ENCODE results near the gene NFATC2.

The NFATC2 gene

GRCh38 chr20:51512645-51513044 is 29.9 kb downstream of the NFATC2 start:
- DNase-seq = no peak

- no peak for DNase-seq
These were observed 30.5 kb downstream of the NFATC2 start for GRCh38 chr20:51511861-51512619.

GRCh38 chr20:51510936-51511605 is 31.4 kb downstream of the NFATC2 start:
- DNase-seq = no peak

GRCh38 chr20:51510169-51510568 is 32.4 kb downstream of the NFATC2 start:
- DNase-seq = no peak

- DNase-seq = no peak
These were observed 33.3 kb downstream of the NFATC2 start for GRCh38 chr20:51509208-51509607.

GRCh38 chr20:51508780-51509179 is 33.7 kb downstream of the NFATC2 start:
- no peak for DNase-seq

GRCh38 chr20:51508158-51508557 is 34.4 kb downstream of the NFATC2 start:
- DNase-seq = no peak

GRCh38 chr20:51507216-51508036 is 35.1 kb downstream of the NFATC2 start:
- no peak for DNase-seq

GRCh38 chr20:51506527-51507215 is 35.8 kb downstream of the NFATC2 start:
- no peak for DNase-seq

GRCh38 chr20:51505566-51505965 is 37.0 kb downstream of the NFATC2 start:
- DNase-seq = no peak

- DNase-seq = no peak
These were observed 39.1 kb downstream of the NFATC2 start for GRCh38 chr20:51503376-51503775.

- DNase-seq = no peak
These were observed 41.6 kb downstream of the NFATC2 start for GRCh38 chr20:51500936-51501335.

GRCh38 chr20:51500311-51500710 is 42.2 kb downstream of the NFATC2 start:
- no peak for DNase-seq

GRCh38 chr20:51498765-51499540 is 43.6 kb downstream of the NFATC2 start:
- no peak for DNase-seq

- DNase-seq = no peak
These were observed 44.7 kb downstream of the NFATC2 start for GRCh38 chr20:51497542-51498467.

- no peak for DNase-seq
These were observed 45.6 kb downstream of the NFATC2 start for GRCh38 chr20:51496964-51497363.

- DNase-seq = no peak
These were observed 46.5 kb downstream of the NFATC2 start for GRCh38 chr20:51495921-51496545.

- no peak for DNase-seq
These were observed 47.2 kb downstream of the NFATC2 start for GRCh38 chr20:51495291-51495690.

- no peak for DNase-seq
These were observed 48.0 kb downstream of the NFATC2 start for GRCh38 chr20:51494241-51495110.

All from NCI-H446 (cell line).